Subcutaneous abdominal adipose tissue (tissue), 5 donors: ENCODE measurements around the gene SEC31B.

ENCODE experiments used
- H3K27ac ChIP-seq: one replicate; pipeline ENCODE4 v1.7.0; 2013; ENCODE audit warnings: low read depth, mild to moderate bottlenecking, inconsistent platforms, low read length, moderate library complexity
- H3K27me3 ChIP-seq, 5 donors: one replicate each; pipeline ENCODE4 v1.7.0; 2013; ENCODE audit warnings: low read length in 5 of 5, inconsistent platforms in 1 of 5; ENCODE audit not compliant: control insufficient read depth in 5 of 5, insufficient read depth in 4 of 5
- H3K36me3 ChIP-seq, 5 donors: one replicate each; pipeline ENCODE4 v1.7.0; 2013; ENCODE audit warnings: low read length in 5 of 5; ENCODE audit not compliant: control insufficient read depth in 5 of 5, insufficient read depth in 5 of 5
- H3K4me1 ChIP-seq, 5 donors: one replicate each; pipeline ENCODE4 v1.7.0; 2013; ENCODE audit warnings: low read length in 5 of 5, mild to moderate bottlenecking in 3 of 5, moderate library complexity in 1 of 5; ENCODE audit not compliant: control insufficient read depth in 5 of 5, insufficient read depth in 5 of 5
- H3K4me3 ChIP-seq, 5 donors: one replicate each; pipeline ENCODE4 v1.7.0; 2013; ENCODE audit warnings: low read length in 5 of 5, low read depth in 1 of 5
- H3K9ac ChIP-seq, 5 donors: one replicate each; pipeline ENCODE4 v1.7.0; 2013; ENCODE audit warnings: low read length in 5 of 5, mild to moderate bottlenecking in 4 of 5, moderate library complexity in 3 of 5
- H3K9me3 ChIP-seq, 5 donors: one replicate each; pipeline ENCODE4 v1.7.0; 2013; ENCODE audit warnings: low read length in 5 of 5; ENCODE audit not compliant: control insufficient read depth in 5 of 5
- donor health status: healthy.
- donor health status: healthy.
- donor health status: healthy.
- donor health status: healthy.
- donor health status: healthy.

SEC31B gene

GRCh38 chr10:100516847-100517246 lies 2.8 kb downstream of the SEC31B start:
- H3K9ac ChIP-seq = no peak overlapping the region
- H3K9me3 ChIP-seq = no peaks in the 10 kb centered on the region
- no peaks in the 10 kb centered on the region for H3K27me3 ChIP-seq
- H3K36me3 ChIP-seq = peaks cover 0 to 16% (median 6%) of the 10 kb centered on the region in 5 donors
- peaks cover 0 to 36% (median 17%) of the 10 kb centered on the region in 5 donors for H3K4me1 ChIP-seq
- no peak overlapping the region for H3K4me3 ChIP-seq
- H3K27ac ChIP-seq = no peak overlapping the region

- H3K9ac ChIP-seq = no peak overlapping the region
- H3K36me3 ChIP-seq = peaks cover 2 to 23% (median 11%) of the 10 kb centered on the region in 5 donors
- H3K4me1 ChIP-seq = peaks cover 0 to 36% (median 17%) of the 10 kb centered on the region in 5 donors
- H3K9me3 ChIP-seq = no peaks in the 10 kb centered on the region
- H3K4me3 ChIP-seq = no peak overlapping the region
- no peak overlapping the region for H3K27ac ChIP-seq
- H3K27me3 ChIP-seq = no peaks in the 10 kb centered on the region
These were observed 4.0 kb downstream of the SEC31B start for GRCh38 chr10:100515612-100516011.

GRCh38 chr10:100510533-100511308 lies 8.9 kb downstream of the SEC31B start:
- no peak overlapping the region for H3K27ac ChIP-seq
- no peaks in the 10 kb centered on the region for H3K27me3 ChIP-seq
- H3K9me3 ChIP-seq = no peaks in the 10 kb centered on the region
- H3K36me3 ChIP-seq = peaks cover 15 to 47% (median 29%) of the 10 kb centered on the region in 5 donors
- H3K4me1 ChIP-seq = peaks cover 0 to 5% (median 0%) of the 10 kb centered on the region in 5 donors
- no peak overlapping the region for H3K4me3 ChIP-seq
- no peak overlapping the region for H3K9ac ChIP-seq

- no peak overlapping the region for H3K9ac ChIP-seq
- H3K36me3 ChIP-seq = peaks cover 23 to 55% (median 41%) of the 10 kb centered on the region in 5 donors
- H3K4me1 ChIP-seq = no peaks in the 10 kb centered on the region
- H3K9me3 ChIP-seq = no peaks in the 10 kb centered on the region
- no peak overlapping the region for H3K4me3 ChIP-seq
- H3K27ac ChIP-seq = no peak overlapping the region
- H3K27me3 ChIP-seq = no peaks in the 10 kb centered on the region
These were observed 10.3 kb downstream of the SEC31B start for GRCh38 chr10:100509241-100509840.

- H3K9ac ChIP-seq = no peak overlapping the region
- H3K27ac ChIP-seq = no peak overlapping the region
- no peaks in the 10 kb centered on the region for H3K4me1 ChIP-seq
- no peak overlapping the region for H3K4me3 ChIP-seq
- no peaks in the 10 kb centered on the region for H3K9me3 ChIP-seq
- H3K36me3 ChIP-seq = peaks cover 23 to 59% (median 45%) of the 10 kb centered on the region in 5 donors
- H3K27me3 ChIP-seq = no peaks in the 10 kb centered on the region
These were observed 10.9 kb downstream of the SEC31B start for GRCh38 chr10:100508691-100509150.

- H3K9ac ChIP-seq = no peak overlapping the region
- H3K36me3 ChIP-seq = peaks cover 23 to 59% (median 45%) of the 10 kb centered on the region in 5 donors
- no peaks in the 10 kb centered on the region for H3K27me3 ChIP-seq
- no peaks in the 10 kb centered on the region for H3K9me3 ChIP-seq
- H3K4me3 ChIP-seq = no peak overlapping the region
- no peaks in the 10 kb centered on the region for H3K4me1 ChIP-seq
- no peak overlapping the region for H3K27ac ChIP-seq
These were observed 11.4 kb downstream of the SEC31B start for GRCh38 chr10:100508266-100508665.

GRCh38 chr10:100507357-100507732 lies 12.3 kb downstream of the SEC31B start:
- H3K36me3 ChIP-seq = peaks cover 20 to 61% (median 49%) of the 10 kb centered on the region in 5 donors
- H3K9ac ChIP-seq = no peak overlapping the region
- H3K4me1 ChIP-seq = no peaks in the 10 kb centered on the region
- H3K27me3 ChIP-seq = no peaks in the 10 kb centered on the region
- no peak overlapping the region for H3K27ac ChIP-seq
- no peak overlapping the region for H3K4me3 ChIP-seq
- H3K9me3 ChIP-seq = no peaks in the 10 kb centered on the region

- no peaks in the 10 kb centered on the region for H3K4me1 ChIP-seq
- H3K9ac ChIP-seq = no peak overlapping the region
- no peaks in the 10 kb centered on the region for H3K9me3 ChIP-seq
- no peak overlapping the region for H3K27ac ChIP-seq
- no peaks in the 10 kb centered on the region for H3K27me3 ChIP-seq
- H3K4me3 ChIP-seq = no peak overlapping the region
- H3K36me3 ChIP-seq = peaks cover 16 to 64% (median 53%) of the 10 kb centered on the region in 5 donors
These were observed 12.9 kb downstream of the SEC31B start for GRCh38 chr10:100506596-100507356.

- Histone ChIP-seq H3K36me3 (peaks cover 22 to 68% (median 59%) of the 10 kb centered on the region in 5 donors), H3K9ac (no peak overlapping the region), H3K27me3 (no peaks in the 10 kb centered on the region), H3K4me3 (no peak overlapping the region), H3K9me3 (no peaks in the 10 kb centered on the region), H3K27ac (no peak overlapping the region), H3K4me1 (no peaks in the 10 kb centered on the region)
These were observed 14.5 kb downstream of the SEC31B start for GRCh38 chr10:100505164-100505563.

GRCh38 chr10:100504096-100504495 lies 15.6 kb downstream of the SEC31B start:
- no peak overlapping the region for H3K9ac ChIP-seq
- no peaks in the 10 kb centered on the region for H3K27me3 ChIP-seq
- H3K27ac ChIP-seq = no peak overlapping the region
- H3K36me3 ChIP-seq = peaks cover 24 to 79% (median 63%) of the 10 kb centered on the region in 5 donors
- no peak overlapping the region for H3K4me3 ChIP-seq
- H3K4me1 ChIP-seq = no peaks in the 10 kb centered on the region
- no peaks in the 10 kb centered on the region for H3K9me3 ChIP-seq
